ENCODE measurements around the gene OR10W1.

Gene OR10W1

GRCh38 chr11:58268142-58268541, at the start of gene OR10W1:
Gene OR10W1, minus strand, starts transcription at chr11:58268260. Its CDS starts 402 bp downstream, at chr11:58267858.
- no peak for DNase-seq (ENCODE audit: low read depth)
- TF ChIP-seq CTCF (conservative IDR thresholded peaks at IDR 0.05; ENCODE audit: control insufficient read depth, insufficient read depth, low read depth, low read length), result no peak
- H3K4me3 ChIP-seq (ENCODE audit: control insufficient read depth, low read depth, low read length), result no peak within 1 kb of the TSS

- no peak overlapping the region for H3K4me3 ChIP-seq (ENCODE audit: control insufficient read depth, low read depth, low read length)
- no peak for TF ChIP-seq CTCF (conservative IDR thresholded peaks at IDR 0.05; ENCODE audit: control insufficient read depth, insufficient read depth, low read depth, low read length)
- DNase-seq (ENCODE audit: low read depth), result peak; percentile 70
These were observed 48.1 kb upstream of the OR10W1 start for GRCh38 chr11:58316142-58316541.

- DNase-seq (ENCODE audit: low read depth), result peak; percentile 72
- H3K4me3 ChIP-seq (ENCODE audit: control insufficient read depth, low read depth, low read length), result no peak overlapping the region
- TF ChIP-seq CTCF (conservative IDR thresholded peaks at IDR 0.05; ENCODE audit: control insufficient read depth, insufficient read depth, low read depth, low read length), result no peak
These were observed 33.5 kb upstream of the OR10W1 start for GRCh38 chr11:58301576-58301975.

- no peak for TF ChIP-seq CTCF (conservative IDR thresholded peaks at IDR 0.05; ENCODE audit: control insufficient read depth, insufficient read depth, low read depth, low read length)
- DNase-seq (ENCODE audit: low read depth), result no peak
- no peak overlapping the region for H3K4me3 ChIP-seq (ENCODE audit: control insufficient read depth, low read depth, low read length)
These were observed 24.0 kb upstream of the OR10W1 start for GRCh38 chr11:58292017-58292416.

- no peak overlapping the region for H3K4me3 ChIP-seq (ENCODE audit: control insufficient read depth, low read depth, low read length)
- no peak for TF ChIP-seq CTCF (conservative IDR thresholded peaks at IDR 0.05; ENCODE audit: control insufficient read depth, insufficient read depth, low read depth, low read length)
- no peak for DNase-seq (ENCODE audit: low read depth)
These were observed 21.2 kb upstream of the OR10W1 start for GRCh38 chr11:58289266-58289665.

- peak; percentile 68 for TF ChIP-seq CTCF (conservative IDR thresholded peaks at IDR 0.05; ENCODE audit: control insufficient read depth, insufficient read depth, low read depth, low read length)
- H3K4me3 ChIP-seq (ENCODE audit: control insufficient read depth, low read depth, low read length), result no peak overlapping the region
- DNase-seq (ENCODE audit: low read depth), result peak; percentile 47
These were observed 18.2 kb upstream of the OR10W1 start for GRCh38 chr11:58286249-58286648.

GRCh38 chr11:58285483-58286040, 17.5 kb upstream of the OR10W1 start:
- no peak overlapping the region for H3K4me3 ChIP-seq (ENCODE audit: control insufficient read depth, low read depth, low read length)
- no peak for DNase-seq (ENCODE audit: low read depth)
- no peak for TF ChIP-seq CTCF (conservative IDR thresholded peaks at IDR 0.05; ENCODE audit: control insufficient read depth, insufficient read depth, low read depth, low read length)

All from fibroblast of mammary gland (primary cell).